GM12864 (cell line): ENCODE results near the gene PTDSS2.
"Not testable (repeated sequence)": the region's sequence is repeated elsewhere in the genome, so short reads cannot be mapped to it uniquely, and the experiment has no call there.

Experiments
- DNase-seq: peaks from one replicate; pipeline ENCODE4 v3.0.0-alpha.2; 2011; ENCODE audit warnings: low read depth
- H3K4me3 ChIP-seq: 2 replicates; pipeline ENCODE4 v1.5.1; 2011; ENCODE audit warnings: mild to moderate bottlenecking, low read depth, low read length, control low read depth
- TF ChIP-seq, protein P1 (sequence below): IDR thresholded peaks from 2 replicates; pipeline ENCODE4 v1.5.1; 2011; ENCODE audit warnings: low read depth, mild to moderate bottlenecking, moderate library complexity, low read length, control low read depth, inconsistent platforms; ENCODE audit errors: missing control alignments

PTDSS2 gene

DNA sequence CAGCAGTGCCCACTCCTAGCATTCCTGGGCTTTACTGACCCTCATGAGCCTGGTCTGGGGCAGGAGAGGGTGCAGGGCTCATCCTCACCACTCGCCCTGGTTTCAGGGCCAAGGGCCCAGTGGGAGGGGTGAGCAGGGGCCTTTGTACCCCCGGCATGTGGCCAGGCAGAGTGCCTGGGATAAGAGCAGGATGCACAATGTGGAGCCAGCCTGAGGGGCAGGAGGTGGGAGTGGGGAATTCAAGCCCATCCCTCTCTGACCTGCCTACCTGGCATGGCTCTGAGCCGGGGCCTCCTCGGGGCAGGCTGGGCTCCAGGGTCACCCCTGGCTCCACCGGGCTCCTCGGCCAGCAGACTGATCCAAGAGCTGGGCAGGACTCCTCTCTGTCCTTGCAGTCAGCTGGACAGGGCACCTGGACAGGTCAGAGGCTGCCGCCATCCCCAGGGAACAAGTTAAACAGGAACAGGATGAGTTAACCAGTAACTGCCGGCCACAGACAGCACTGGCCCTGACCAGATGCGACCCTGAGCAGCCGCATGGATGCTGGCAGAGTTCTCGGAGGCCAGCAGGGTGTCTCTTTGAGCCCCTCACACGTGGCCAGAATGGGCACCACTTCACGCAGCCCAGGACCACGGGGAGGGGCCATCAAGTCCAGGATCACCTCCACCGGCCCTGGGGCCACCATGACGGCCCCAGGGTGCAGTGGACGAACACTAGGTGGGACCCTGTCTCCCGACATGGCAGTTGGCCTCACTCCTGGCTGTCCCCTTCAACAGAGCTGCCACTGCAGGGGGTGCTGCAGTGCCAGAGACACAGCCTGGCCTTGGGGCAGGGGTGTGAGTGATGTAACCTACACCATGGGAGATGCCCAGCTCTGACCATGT is 40.2 kb upstream of the PTDSS2 start:
- H3K4me3 ChIP-seq = no peak overlapping the region
- TF ChIP-seq, protein P1, sequence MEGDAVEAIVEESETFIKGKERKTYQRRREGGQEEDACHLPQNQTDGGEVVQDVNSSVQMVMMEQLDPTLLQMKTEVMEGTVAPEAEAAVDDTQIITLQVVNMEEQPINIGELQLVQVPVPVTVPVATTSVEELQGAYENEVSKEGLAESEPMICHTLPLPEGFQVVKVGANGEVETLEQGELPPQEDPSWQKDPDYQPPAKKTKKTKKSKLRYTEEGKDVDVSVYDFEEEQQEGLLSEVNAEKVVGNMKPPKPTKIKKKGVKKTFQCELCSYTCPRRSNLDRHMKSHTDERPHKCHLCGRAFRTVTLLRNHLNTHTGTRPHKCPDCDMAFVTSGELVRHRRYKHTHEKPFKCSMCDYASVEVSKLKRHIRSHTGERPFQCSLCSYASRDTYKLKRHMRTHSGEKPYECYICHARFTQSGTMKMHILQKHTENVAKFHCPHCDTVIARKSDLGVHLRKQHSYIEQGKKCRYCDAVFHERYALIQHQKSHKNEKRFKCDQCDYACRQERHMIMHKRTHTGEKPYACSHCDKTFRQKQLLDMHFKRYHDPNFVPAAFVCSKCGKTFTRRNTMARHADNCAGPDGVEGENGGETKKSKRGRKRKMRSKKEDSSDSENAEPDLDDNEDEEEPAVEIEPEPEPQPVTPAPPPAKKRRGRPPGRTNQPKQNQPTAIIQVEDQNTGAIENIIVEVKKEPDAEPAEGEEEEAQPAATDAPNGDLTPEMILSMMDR = no peak
- no peak for DNase-seq

DNA sequence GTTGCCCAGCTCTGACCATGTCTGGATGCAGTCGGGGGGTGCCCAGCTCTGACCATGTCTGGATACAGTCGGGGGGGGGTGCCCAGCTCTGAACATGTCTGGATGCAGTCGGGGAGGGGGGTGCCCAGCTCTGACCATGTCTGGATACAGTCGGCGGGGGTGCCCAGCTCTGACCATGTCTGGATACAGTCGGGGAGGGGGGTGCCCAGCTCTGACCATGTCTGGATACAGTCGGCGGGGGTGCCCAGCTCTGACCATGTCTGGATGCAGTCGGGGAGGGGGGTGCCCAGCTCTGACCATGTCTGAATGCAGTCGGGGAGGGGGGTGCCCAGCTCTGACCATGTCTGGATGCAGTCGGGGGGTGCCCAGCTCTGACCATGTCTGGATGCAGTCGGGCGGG is 39.4 kb upstream of the PTDSS2 start:
- H3K4me3 ChIP-seq, DNase-seq: not testable (repeated sequence)

DNA sequence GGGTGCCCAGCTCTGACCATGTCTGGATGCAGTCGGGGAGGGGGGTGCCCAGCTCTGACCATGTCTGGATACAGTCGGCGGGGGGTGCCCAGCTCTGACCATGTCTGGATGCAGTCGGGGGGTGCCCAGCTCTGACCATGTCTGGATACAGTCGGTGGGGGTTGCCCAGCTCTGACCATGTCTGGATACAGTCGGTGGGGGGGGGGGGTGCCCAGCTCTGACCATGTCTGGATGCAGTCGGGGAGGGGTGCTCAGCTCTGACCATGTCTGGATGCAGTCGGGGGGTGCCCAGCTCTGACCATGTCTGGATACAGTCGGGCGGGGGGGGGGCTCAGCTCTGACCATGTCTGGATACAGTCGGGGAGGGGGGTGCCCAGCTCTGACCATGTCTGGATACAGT is 38.6 kb upstream of the PTDSS2 start:
- not testable (repeated sequence) for DNase-seq, H3K4me3 ChIP-seq

DNA sequence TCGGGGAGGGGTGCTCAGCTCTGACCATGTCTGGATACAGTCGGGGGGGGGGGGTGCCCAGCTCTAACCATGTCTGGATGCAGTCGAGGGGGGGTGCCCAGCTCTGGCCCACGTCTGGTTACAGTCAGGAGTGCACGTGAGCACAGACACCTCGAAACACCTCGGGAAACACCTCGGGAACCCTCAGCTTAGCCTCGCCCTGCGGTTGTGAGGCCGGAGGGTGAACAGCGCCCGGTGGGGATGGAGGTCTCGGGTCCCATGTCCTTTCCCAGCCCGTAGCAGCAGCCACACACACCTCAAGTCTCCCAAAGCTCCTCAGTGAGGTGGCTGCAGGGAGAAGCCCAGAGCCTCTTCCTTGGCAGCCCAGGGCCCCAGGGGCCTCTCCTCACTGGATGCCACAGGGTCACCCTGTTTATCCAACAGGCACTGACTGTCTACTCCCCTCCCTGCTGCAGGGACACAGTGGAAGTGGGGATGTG is 37.4 kb upstream of the PTDSS2 start:
- TF ChIP-seq, protein P1 = no peak
- DNase-seq = no peak
- H3K4me3 ChIP-seq = no peak overlapping the region

DNA sequence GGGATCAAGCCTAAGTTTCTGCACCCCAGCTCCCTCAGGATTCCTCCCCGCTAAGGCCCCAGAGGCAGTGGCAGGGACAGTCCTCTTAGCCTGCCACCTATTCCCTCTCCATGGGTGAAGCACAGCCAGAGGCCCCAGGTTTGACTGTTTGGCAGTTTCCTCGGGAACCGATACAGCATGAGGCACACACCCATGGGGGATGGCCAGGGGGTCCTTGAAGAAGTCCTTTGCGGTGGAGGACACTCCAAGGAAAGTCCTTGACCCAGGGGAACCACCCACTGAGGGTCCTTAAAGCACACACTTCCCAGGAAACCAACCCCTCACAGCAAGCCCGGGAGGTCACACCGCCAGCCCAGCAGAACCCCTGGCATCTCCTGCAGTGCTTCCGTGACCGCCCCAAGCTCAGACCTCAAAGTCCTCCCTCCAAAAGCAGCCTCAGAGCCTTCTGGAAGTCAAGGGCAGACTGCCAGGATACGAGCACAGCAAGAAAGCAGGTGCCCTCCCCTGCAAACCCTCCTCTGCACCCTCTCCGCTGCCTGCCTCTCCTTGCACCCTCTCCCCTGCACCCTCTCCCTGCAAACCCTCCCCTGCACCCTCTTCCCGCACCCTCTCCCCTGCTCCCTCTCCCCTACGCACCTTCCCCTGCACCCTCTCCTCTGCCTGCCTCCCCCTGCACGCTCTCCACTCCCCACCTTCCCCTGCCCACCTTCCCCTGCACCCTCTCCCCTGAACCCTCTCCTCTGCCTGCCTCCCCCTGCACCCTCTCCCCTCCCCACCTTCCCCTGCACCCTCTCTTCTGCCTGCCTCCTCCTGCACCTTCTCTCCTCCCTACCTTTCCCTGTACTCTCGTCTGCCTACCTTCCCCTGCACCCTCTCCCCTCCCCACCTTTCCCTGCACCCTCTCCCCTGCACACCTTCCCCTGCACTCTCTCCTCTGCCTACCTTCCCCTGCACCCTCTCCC is 36.7 kb upstream of the PTDSS2 start:
- DNase-seq = no peak
- TF ChIP-seq, protein P1 = no peak

DNA sequence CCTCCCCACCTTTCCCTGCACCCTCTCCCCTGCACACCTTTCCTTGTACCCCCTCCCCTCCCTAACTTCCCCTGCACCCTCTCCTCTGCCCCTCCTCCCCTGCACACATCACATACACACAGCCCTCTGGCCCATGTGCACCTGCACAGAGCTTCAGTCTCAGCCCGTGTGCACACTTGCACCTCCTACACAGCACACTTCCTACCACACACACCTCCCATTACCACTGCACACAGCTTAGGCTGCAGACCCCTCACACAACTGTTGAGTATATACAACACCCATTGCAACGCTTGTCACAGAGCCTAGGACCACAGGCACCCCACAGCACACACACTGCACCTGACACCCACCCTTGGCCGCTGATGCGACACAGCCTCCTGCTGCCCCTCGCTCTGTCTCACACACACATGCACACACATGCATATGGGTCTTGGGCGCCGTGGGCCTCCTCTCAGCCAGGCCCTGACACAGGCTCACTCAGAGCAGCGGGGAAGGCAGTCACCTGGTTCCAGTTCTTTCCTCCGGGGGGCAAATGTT is 35.7 kb upstream of the PTDSS2 start:
- TF ChIP-seq, protein P1 = no peak
- no peak for DNase-seq
- peak overlapping the region; percentile 7 for H3K4me3 ChIP-seq

More for the DNA sequence above, 36.7 kb upstream of the PTDSS2 start:
- H3K4me3 ChIP-seq = no peak overlapping the region

DNA sequence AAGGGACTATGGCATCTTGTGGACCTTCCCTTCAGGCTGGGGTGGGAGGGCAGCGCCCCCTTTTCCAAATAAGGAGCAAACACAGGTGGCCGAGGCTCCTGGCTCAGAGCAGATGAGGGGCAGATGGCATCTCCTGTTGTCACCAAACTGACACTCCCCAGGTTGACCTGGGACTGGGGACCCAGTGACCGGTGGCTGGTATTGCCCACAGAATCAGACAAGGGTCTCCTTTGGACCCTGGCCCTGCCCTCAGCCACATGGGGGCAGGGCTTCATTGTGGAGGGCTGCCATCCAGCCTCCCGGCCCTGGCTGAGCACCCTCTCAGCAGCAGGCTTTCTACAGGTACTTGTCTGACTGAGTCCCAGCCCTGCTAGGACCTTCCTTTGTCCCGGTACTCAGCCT is 34.4 kb upstream of the PTDSS2 start:
- no peak overlapping the region for H3K4me3 ChIP-seq
- TF ChIP-seq, protein P1 = no peak
- DNase-seq = no peak
